H1 (cell line): Measurements from ENCODE around the gene ICA1. TPM values are rescaled to one million over a fixed set of nuclear protein-coding genes. Genes with fewer than 3 reads are reported as not detected.

ENCODE experiments used
- CTCF ChIA-PET: fragments of 300-600 bp; sonication (Branson Sonifier 250); formaldehyde crosslinking; loops from one replicate; lab custom pipeline; 2021; ENCODE audit not compliant: partially characterized antibody; lab: Charles Lee
- POLR2A ChIA-PET: fragments of 300-600 bp; sonication (Branson Sonifier 250); formaldehyde crosslinking; loops from one replicate; lab custom pipeline; 2021; ENCODE audit warnings: inconsistent platforms; ENCODE audit not compliant: partially characterized antibody; lab: Charles Lee
- DNase-seq, 2 experiments: peaks; one replicate each; pipeline versions ENCODE4 v3.0.0 to v3.0.0-alpha.2; 2010 to 2022; ENCODE audit warnings: low spot score in 2 of 2, low read depth in 1 of 2, mixed read lengths in 1 of 2
- FAIRE-seq: peaks from 2 replicates; lab custom pipeline; 2011; peaks lifted over from hg19 to GRCh38; lab: Jason Lieb, UNC
- H2AFZ ChIP-seq: 2 replicates; pipeline ENCODE4 v1.8.1; 2012; ENCODE audit warnings: low read length, inconsistent platforms
- H2AK5ac ChIP-seq: 2 replicates; pipeline ENCODE4 v1.6.1; 2013; ENCODE audit warnings: low read depth, low read length
- H2BK120ac ChIP-seq: replicated peaks from 2 replicates; pipeline ENCODE3; 2013; ENCODE audit warnings: low read depth, low read length, inconsistent platforms
- H2BK12ac ChIP-seq: 2 replicates; pipeline ENCODE4 v1.6.1; 2013; ENCODE audit warnings: low read depth, low read length
- H2BK15ac ChIP-seq: 2 replicates; pipeline ENCODE4 v1.6.1; 2013; ENCODE audit warnings: low read length
- H2BK20ac ChIP-seq: 2 replicates; pipeline ENCODE4 v1.6.1; 2013; ENCODE audit warnings: low read length
- H2BK5ac ChIP-seq: 2 replicates; pipeline ENCODE4 v1.6.1; 2013; ENCODE audit warnings: low read depth, low read length
- H3K14ac ChIP-seq: 2 replicates; pipeline ENCODE4 v1.6.1; 2013; ENCODE audit warnings: inconsistent platforms; ENCODE audit not compliant: insufficient read length
- H3K18ac ChIP-seq: 2 replicates; pipeline ENCODE4 v1.6.1; 2013; ENCODE audit warnings: low read length; ENCODE audit errors: extremely low read depth
- H3K23ac ChIP-seq: 2 replicates; pipeline ENCODE4 v1.6.1; 2013; ENCODE audit warnings: inconsistent platforms; ENCODE audit not compliant: insufficient read length
- H3K23me2 ChIP-seq: 2 replicates; pipeline ENCODE4 v1.6.1; 2013; ENCODE audit warnings: low read depth, low read length
- H3K27ac ChIP-seq: 2 replicates; pipeline ENCODE4 v1.6.1; 2011; ENCODE audit warnings: low read depth, low read length, inconsistent platforms
- H3K27me3 ChIP-seq, 4 experiments: replicated peaks in 1 of 4; 1 replicate in 1 of 4; 2 replicates in 3 of 4; pipeline versions ENCODE4 v1.6.1 to v1.8.1; 2011 to 2013; ENCODE audit warnings: low read length in 3 of 4, mild to moderate bottlenecking in 3 of 4, inconsistent platforms in 2 of 4, mixed read lengths in 2 of 4, moderate library complexity in 1 of 4; ENCODE audit not compliant: control insufficient read depth in 3 of 4, insufficient read depth in 3 of 4; ENCODE audit errors: extremely low read depth in 1 of 4
- H3K36me3 ChIP-seq, 4 experiments: 2 replicates each; pipeline versions ENCODE4 v1.6.1 to v1.8.1; 2011 to 2013; ENCODE audit warnings: mild to moderate bottlenecking in 4 of 4, low read length in 3 of 4, moderate library complexity in 2 of 4, control low read depth in 1 of 4, inconsistent platforms in 1 of 4; ENCODE audit not compliant: insufficient read depth in 4 of 4, control insufficient read depth in 2 of 4
- H3K4ac ChIP-seq: replicated peaks from 2 replicates; pipeline ENCODE3; 2013; ENCODE audit warnings: low read length, low read depth, mixed read lengths, inconsistent platforms; ENCODE audit not compliant: insufficient read length
- H3K4me1 ChIP-seq, 4 experiments: replicated peaks in 1 of 4; 1 replicate in 1 of 4; 2 replicates in 3 of 4; pipeline versions ENCODE4 v1.6.1 to v1.8.1; 2011 to 2013; ENCODE audit warnings: low read length in 3 of 4, inconsistent platforms in 2 of 4, mixed read lengths in 1 of 4; ENCODE audit not compliant: insufficient read depth in 4 of 4, control insufficient read depth in 3 of 4
- H3K4me2 ChIP-seq, 2 experiments: 2 replicates each; pipeline versions ENCODE4 v1.6.1 to v1.8.1; 2011 to 2013; ENCODE audit warnings: low read depth in 2 of 2, low read length in 2 of 2, control low read depth in 1 of 2, inconsistent platforms in 1 of 2, mild to moderate bottlenecking in 1 of 2; ENCODE audit not compliant: insufficient read depth in 1 of 2
- H3K4me3 ChIP-seq, 4 experiments: fragments of 200-600, 300-600 bp in 1 of 4; sonication (generic), shearing (Covaris generic), sonication (Bioruptor Twin) in 1 of 4; 2 replicates each; pipeline versions ENCODE4 v1.5.1 to v1.8.1; 2011 to 2016; ENCODE audit warnings: low read length in 4 of 4, low read depth in 3 of 4, control low read depth in 2 of 4, inconsistent platforms in 2 of 4, mild to moderate bottlenecking in 2 of 4, mixed read lengths in 1 of 4, moderate library complexity in 1 of 4; ENCODE audit not compliant: insufficient read depth in 2 of 4; ENCODE audit errors: extremely low read depth in 1 of 4
- H3K56ac ChIP-seq: replicated peaks from 2 replicates; pipeline ENCODE3; 2013; ENCODE audit warnings: low read depth, mild to moderate bottlenecking, mixed read lengths, low read length, inconsistent platforms; ENCODE audit not compliant: insufficient read length
- H3K79me1 ChIP-seq: 2 replicates; pipeline ENCODE4 v1.6.1; 2013; ENCODE audit warnings: low read depth, low read length, control low read depth
- H3K79me2 ChIP-seq, 2 experiments: 2 replicates each; pipeline versions ENCODE4 v1.6.1 to v1.8.1; 2012 to 2013; ENCODE audit warnings: low read length in 2 of 2, mild to moderate bottlenecking in 2 of 2, inconsistent platforms in 1 of 2; ENCODE audit not compliant: insufficient read depth in 2 of 2, control insufficient read depth in 1 of 2
- H3K9ac ChIP-seq, 4 experiments: replicated peaks in 1 of 4; 1 replicate in 1 of 4; 2 replicates in 3 of 4; pipeline versions ENCODE4 v1.6.1 to v1.8.1; 2011 to 2013; ENCODE audit warnings: low read depth in 3 of 4, low read length in 3 of 4, control low read depth in 2 of 4, mild to moderate bottlenecking in 2 of 4, moderate library complexity in 2 of 4, inconsistent platforms in 1 of 4; ENCODE audit errors: extremely low read depth in 1 of 4
- H3K9me3 ChIP-seq, 2 experiments: 2 replicates each; pipeline versions ENCODE4 v1.6.1 to v1.8.1; 2012 to 2013; ENCODE audit warnings: mild to moderate bottlenecking in 2 of 2, moderate library complexity in 2 of 2, control low read depth in 1 of 2, inconsistent platforms in 1 of 2, low read depth in 1 of 2, low read length in 1 of 2, mixed read lengths in 1 of 2; ENCODE audit not compliant: insufficient read depth in 2 of 2
- H4K20me1 ChIP-seq, 2 experiments: replicated peaks in 1 of 2; 2 replicates each; pipeline versions ENCODE3 to v1.8.1; 2011 to 2013; ENCODE audit warnings: inconsistent platforms in 2 of 2, low read length in 2 of 2, mild to moderate bottlenecking in 1 of 2; ENCODE audit not compliant: insufficient read depth in 2 of 2, control insufficient read depth in 1 of 2
- H4K5ac ChIP-seq: 2 replicates; pipeline ENCODE4 v1.6.1; 2013; ENCODE audit warnings: low read length, low read depth, mixed read lengths, inconsistent platforms; ENCODE audit not compliant: insufficient read length
- H4K8ac ChIP-seq: 2 replicates; pipeline ENCODE4 v1.8.0; 2013; ENCODE audit warnings: mild to moderate bottlenecking, moderate library complexity, low read length, inconsistent platforms; ENCODE audit not compliant: insufficient read depth; ENCODE audit errors: extremely low read depth
- H4K91ac ChIP-seq: replicated peaks from 2 replicates; pipeline ENCODE3; 2013; ENCODE audit warnings: low read length, mixed read lengths, inconsistent platforms; ENCODE audit not compliant: insufficient read length
- ASH2L ChIP-seq: fragments of 200-600, 300-600 bp; sonication (generic); IDR thresholded peaks from one replicate; pipeline ENCODE4 v1.7.1; 2017; ENCODE audit warnings: low read length
- CHD2 ChIP-seq: IDR thresholded peaks from 2 replicates; pipeline ENCODE4 v1.6.1; 2012; ENCODE audit warnings: low read length, improper control_type of control experiment
- GTF2F1 ChIP-seq: IDR thresholded peaks from 2 replicates; pipeline ENCODE4 v1.6.1; 2012; ENCODE audit warnings: low read depth, low read length, improper control_type of control experiment, borderline replicate concordance
- KDM4A ChIP-seq: IDR thresholded peaks from one replicate; pipeline ENCODE4 v1.7.1; 2012; ENCODE audit warnings: low read depth, mild to moderate bottlenecking, moderate library complexity, low read length, inconsistent platforms; ENCODE audit not compliant: severe bottlenecking
- KDM5A ChIP-seq: fragments of 200-600 bp; IDR thresholded peaks from 2 replicates; pipeline ENCODE4 v1.7.1; 2012; ENCODE audit warnings: mild to moderate bottlenecking, low read length, inconsistent platforms, mixed read lengths
- NANOG ChIP-seq: IDR thresholded peaks from 2 replicates; pipeline ENCODE4 v1.6.1; 2011; ENCODE audit warnings: low read length, low read depth, mild to moderate bottlenecking, inconsistent platforms; ENCODE audit not compliant: insufficient read depth, poor library complexity, severe bottlenecking
- PHF8 ChIP-seq: fragments of 200-600 bp; sonication (generic); conservative IDR thresholded peaks from 2 replicates; pipeline ENCODE4 v1.7.1; 2012; ENCODE audit warnings: low read depth, mild to moderate bottlenecking, inconsistent platforms, low read length, moderate library complexity
- SIN3A ChIP-seq, 2 experiments: IDR thresholded peaks in 1 of 2; conservative IDR thresholded peaks in 1 of 2; 2 replicates each; pipeline ENCODE4 v1.6.1; 2011 to 2012; ENCODE audit warnings: low read length in 2 of 2, improper control_type of control experiment in 1 of 2, low read depth in 1 of 2, mild to moderate bottlenecking in 1 of 2
- USF2 ChIP-seq: IDR thresholded peaks from 2 replicates; pipeline ENCODE4 v1.6.1; 2011; ENCODE audit warnings: low read length, improper control_type of control experiment
- ZNF274 ChIP-seq: IDR thresholded peaks from 2 replicates; pipeline ENCODE4 v1.7.0; 2012; ENCODE audit warnings: low read length, borderline replicate concordance; ENCODE audit errors: extremely low read depth
- WGBS, 2 experiments: shearing (Covaris generic) in 1 of 2; methylation state at CpG; one replicate each; pipeline versions ENCODE4 v1.1.6 to v1.1.7; 2013 to 2015; ENCODE audit warnings: low lambda C conversion rate in 2 of 2, mixed read lengths in 2 of 2, inconsistent platforms in 1 of 2, low coverage in 1 of 2, missing lambda C conversion rate in 1 of 2; ENCODE audit not compliant: insufficient replicate concordance in 2 of 2, insufficient coverage in 1 of 2, insufficient read length in 1 of 2; ENCODE audit errors: extremely low coverage in 1 of 2, missing lambda C conversion rate in 1 of 2; 5-methylcytosine and 5-hydroxymethylcytosine counted together
- polyA plus RNA-seq, 7 experiments: library from polyadenylated mRNA; depleted of rRNA in 3 of 7; stranded (reverse) in 5 of 7; unstranded in 2 of 7; fragments of >200 nt in 5 of 7; fragments of 200-250 nt in 2 of 7; gene quantifications; 1 replicate in 5 of 7; 2 replicates in 1 of 7; 4 replicates in 1 of 7; pipeline versions ENCODE4 v1.2.1 to v1.2.3, GENCODE V29; 2011 to 2013; ENCODE audit warnings: missing spikeins in 2 of 7, mixed read lengths in 2 of 7
- total RNA-seq: library from RNA; stranded (reverse); fragmentation: NEBNext Ultra II Directional; extraction: Animal tissue kit (Norgen Biotek cat#: 25700); gene quantifications from 2 replicates; pipeline ENCODE4 v1.2.1, GENCODE V29; 2021
- TF ChIP-seq, protein P1 (sequence below): IDR thresholded peaks from 2 replicates; pipeline ENCODE4 v1.6.1; 2012; ENCODE audit warnings: low read length, inconsistent platforms

The ICA1 gene
- total and polyA plus RNA-seq, 2 of the 8 experiments (the other 6 are each of a cell fraction or from before 2014, with no cell fraction given): 14.9 to 37.1 TPM

- no peaks in the 10 kb centered on the region; the same call in 1 of the 2 replicates for H3K23me2 ChIP-seq
- no peaks in the 10 kb centered on the region; a peak in 1 of 8 replicates for H3K36me3 ChIP-seq
- no peak overlapping the region for H4K8ac ChIP-seq
- no peak overlapping the region for H4K5ac ChIP-seq
- POLR2A ChIA-PET: no interaction called here
- FAIRE-seq: no peak
- no peak overlapping the region for H4K91ac ChIP-seq
- H3K27ac ChIP-seq: no peak overlapping the region
- H2BK12ac ChIP-seq: no peak overlapping the region
- no peaks in the 10 kb centered on the region for H4K20me1 ChIP-seq
- no peak overlapping the region for H3K4ac ChIP-seq
- CTCF ChIA-PET: interaction anchor here (1.3 kb wide), 1 partner anchor 179 kb away, joined by 3 read pairs; no protein-coding TSS in a partner anchor
- H2BK15ac ChIP-seq: no peak overlapping the region
- H3K9ac ChIP-seq: no peak overlapping the region
- H3K27me3 ChIP-seq: no peaks in the 10 kb centered on the region
- no peak overlapping the region for H3K23ac ChIP-seq
- H3K56ac ChIP-seq: no peak overlapping the region
- DNase-seq: no peak
- H3K18ac ChIP-seq: no peak overlapping the region
- no peak overlapping the region for H3K4me2 ChIP-seq
- 96% methylated on average over 2 of the region's 2 CpGs; no CpG with 5 or more reads in 1 of the 2 experiments for WGBS, 2 experiments
- H3K14ac ChIP-seq: no peak overlapping the region
- no peaks in the 10 kb centered on the region for H3K9me3 ChIP-seq
- no peak overlapping the region for H2BK20ac ChIP-seq
- no peak overlapping the region for H2AK5ac ChIP-seq
- no peak overlapping the region for H2AFZ ChIP-seq
- H3K4me3 ChIP-seq: no peak overlapping the region
- H3K79me1 ChIP-seq: no peaks in the 10 kb centered on the region
- peaks cover under 1 to 7% (median 2%) of the 10 kb centered on the region in 4 experiments; a peak in 5 of 7 replicates for H3K4me1 ChIP-seq
- H2BK5ac ChIP-seq: no peak overlapping the region
- H2BK120ac ChIP-seq: no peak overlapping the region
- no peaks in the 10 kb centered on the region for H3K79me2 ChIP-seq
- TF ChIP-seq CHD2 (no peak), ASH2L (no peak), PHF8 (no peak), USF2 (no peak), ZNF274 (no peak), SIN3A (conservative IDR thresholded peaks at IDR 0.05 in 1 of 2, IDR thresholded peaks at IDR 0.05 in 1 of 2; ENCODE audit: low read depth in 1 of 2, low read length in 2 of 2) (no peak), NANOG (no peak), GTF2F1 (no peak), KDM4A (no peak), KDM5A (no peak)
- TF ChIP-seq, protein P1, sequence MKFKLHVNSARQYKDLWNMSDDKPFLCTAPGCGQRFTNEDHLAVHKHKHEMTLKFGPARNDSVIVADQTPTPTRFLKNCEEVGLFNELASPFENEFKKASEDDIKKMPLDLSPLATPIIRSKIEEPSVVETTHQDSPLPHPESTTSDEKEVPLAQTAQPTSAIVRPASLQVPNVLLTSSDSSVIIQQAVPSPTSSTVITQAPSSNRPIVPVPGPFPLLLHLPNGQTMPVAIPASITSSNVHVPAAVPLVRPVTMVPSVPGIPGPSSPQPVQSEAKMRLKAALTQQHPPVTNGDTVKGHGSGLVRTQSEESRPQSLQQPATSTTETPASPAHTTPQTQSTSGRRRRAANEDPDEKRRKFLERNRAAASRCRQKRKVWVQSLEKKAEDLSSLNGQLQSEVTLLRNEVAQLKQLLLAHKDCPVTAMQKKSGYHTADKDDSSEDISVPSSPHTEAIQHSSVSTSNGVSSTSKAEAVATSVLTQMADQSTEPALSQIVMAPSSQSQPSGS: no peak
Observed at GRCh38 chr7:8117195-8117594, 144.8 kb downstream of the ICA1 start.
